GM12878 (cell line): Measurements from ENCODE around the gene VTI1A.

Source experiments
- BRCA1 ChIP-seq: IDR thresholded peaks from 2 replicates; pipeline ENCODE4 v1.6.1; 2011; ENCODE audit warnings: low read depth, low read length, improper control_type of control experiment
- CBFB ChIP-seq: IDR thresholded peaks from 2 replicates; pipeline ENCODE4 v1.6.1; 2016; ENCODE audit warnings: antibody characterized with exemption, low read depth
- CTCF ChIP-seq, 3 experiments: IDR thresholded peaks in 2 of 3; conservative IDR thresholded peaks in 1 of 3; 2 replicates each; pipeline ENCODE4 v1.5.1; 2011; ENCODE audit warnings: low read depth in 3 of 3, low read length in 3 of 3, mild to moderate bottlenecking in 3 of 3, control low read depth in 2 of 3, moderate library complexity in 2 of 3, inconsistent platforms in 1 of 3, mixed read lengths in 1 of 3; ENCODE audit not compliant: control insufficient read depth in 2 of 3, insufficient read depth in 1 of 3; ENCODE audit errors: extremely low read depth in 1 of 3
- EZH2 ChIP-seq: IDR thresholded peaks from 2 replicates; pipeline ENCODE4 v1.6.1; 2012; ENCODE audit warnings: low read depth, mild to moderate bottlenecking, control low read depth, inconsistent platforms, low read length, borderline replicate concordance; ENCODE audit not compliant: control insufficient read depth
- RAD21 ChIP-seq: IDR thresholded peaks from 2 replicates; pipeline ENCODE4 v1.6.1; 2011; ENCODE audit warnings: mild to moderate bottlenecking, low read depth, low read length, moderate library complexity; ENCODE audit not compliant: insufficient read depth
- REST ChIP-seq: IDR thresholded peaks from 2 replicates; pipeline ENCODE4 v1.6.1; 2012; ENCODE audit warnings: mild to moderate bottlenecking, low read depth, low read length
- TAF1 ChIP-seq: IDR thresholded peaks from 2 replicates; pipeline ENCODE4 v1.6.1; 2011; ENCODE audit warnings: mild to moderate bottlenecking, low read depth, low read length, borderline replicate concordance
- YY1 ChIP-seq: IDR thresholded peaks from 2 replicates; pipeline ENCODE4 v1.6.1; 2011; ENCODE audit warnings: low read depth, mild to moderate bottlenecking, low read length
- ZZZ3 ChIP-seq: IDR thresholded peaks from 2 replicates; pipeline ENCODE4 v1.6.1; 2011; ENCODE audit warnings: low read depth; ENCODE audit not compliant: control insufficient read depth, insufficient read length

GRCh38 chr10:112838784-112839481, 391.9 kb downstream of the VTI1A start:
- no peak for TF ChIP-seq CTCF (IDR thresholded peaks at IDR 0.05 in 2 of 3, conservative IDR thresholded peaks at IDR 0.05 in 1 of 3; ENCODE audit: control insufficient read depth in 2 of 3, extremely low read depth in 1 of 3, insufficient read depth in 1 of 3, low read depth in 3 of 3, low read length in 3 of 3)
- no peak for TF ChIP-seq ZZZ3
- TF ChIP-seq BRCA1: no peak
- no peak for TF ChIP-seq REST
- no peak for TF ChIP-seq TAF1
- no peak for TF ChIP-seq RAD21
- TF ChIP-seq YY1: no peak
- no peak for TF ChIP-seq EZH2
- no peak for TF ChIP-seq CBFB
